HG02763 (cell line): ENCODE results near the gene ITIH4.

Experiments
- ATAC-seq: cut with Tn5 transposase; IDR thresholded peaks from one replicate; pipeline ENCODE4 v1.9.1; 2021; ENCODE audit warnings: mild to moderate bottlenecking, moderate library complexity; ENCODE audit not compliant: unreplicated experiment

Gene ITIH4

GRCh38 chr3:52849656-52850055 is 19.2 kb upstream of the ITIH4 start:
- ATAC-seq = no peak

GRCh38 chr3:52848617-52849016 is 18.1 kb upstream of the ITIH4 start:
- no peak for ATAC-seq

GRCh38 chr3:52847726-52848125 is 17.3 kb upstream of the ITIH4 start:
- no peak for ATAC-seq

GRCh38 chr3:52847241-52847640 is 16.8 kb upstream of the ITIH4 start:
- ATAC-seq = no peak

GRCh38 chr3:52846432-52846965 is 16.0 kb upstream of the ITIH4 start:
- ATAC-seq = no peak

GRCh38 chr3:52845691-52846431 is 15.4 kb upstream of the ITIH4 start:
- no peak for ATAC-seq

GRCh38 chr3:52845157-52845556 is 14.7 kb upstream of the ITIH4 start:
- no peak for ATAC-seq

- ATAC-seq = no peak
Observed at GRCh38 chr3:52844290-52844975, 14.0 kb upstream of the ITIH4 start.

- no peak for ATAC-seq
Observed at GRCh38 chr3:52843881-52844280, 13.4 kb upstream of the ITIH4 start.

- no peak for ATAC-seq
Observed at GRCh38 chr3:52843108-52843865, 12.8 kb upstream of the ITIH4 start.

GRCh38 chr3:52842424-52842823 is 12.0 kb upstream of the ITIH4 start:
- no peak for ATAC-seq

GRCh38 chr3:52841981-52842340 is 11.5 kb upstream of the ITIH4 start:
- no peak for ATAC-seq

GRCh38 chr3:52841211-52841980 is 10.9 kb upstream of the ITIH4 start:
- ATAC-seq = no peak

- no peak for ATAC-seq
Observed at GRCh38 chr3:52839892-52840545, 9.5 kb upstream of the ITIH4 start.

GRCh38 chr3:52839268-52839575 is 8.8 kb upstream of the ITIH4 start:
- no peak for ATAC-seq

GRCh38 chr3:52838561-52839267 is 8.2 kb upstream of the ITIH4 start:
- ATAC-seq = no peak

- no peak for ATAC-seq
Observed at GRCh38 chr3:52836986-52837385, 6.5 kb upstream of the ITIH4 start.

- ATAC-seq = no peak
Observed at GRCh38 chr3:52836471-52836845, 6.0 kb upstream of the ITIH4 start.

GRCh38 chr3:52835766-52836470 is 5.4 kb upstream of the ITIH4 start:
- no peak for ATAC-seq
